ENCODE measurements around the gene NPAS3. TPM values are rescaled to one million over a fixed set of nuclear protein-coding genes. Genes with fewer than 3 reads are reported as not detected.

NPAS3 gene
- total RNA-seq, 1 experiment from 2014 or later: 15.6 TPM

- Histone ChIP-seq H3K4me3 (ENCODE audit: low read depth, low read length, poor library complexity, severe bottlenecking) (no peak overlapping the region), H3K4me1 (ENCODE audit: insufficient read depth, low read length, poor library complexity, severe bottlenecking) (peaks cover 40% of the 10 kb centered on the region), H3K27me3 (replicated peaks; ENCODE audit: insufficient read depth, low read depth, low read length, poor library complexity) (no peaks in the 10 kb centered on the region), H3K36me3 (ENCODE audit: insufficient read depth, low read length, poor library complexity, severe bottlenecking) (no peaks in the 10 kb centered on the region), H3K9me3 (ENCODE audit: low read depth, low read length, poor library complexity, severe bottlenecking) (no peaks in the 10 kb centered on the region), H3K27ac (ENCODE audit: low read depth, low read length, poor library complexity, severe bottlenecking) (no peak overlapping the region)
- intact Hi-C loops (cut with micrococcal nuclease; ENCODE audit: unreplicated experiment): loop anchor here (10.0 kb wide), 1 partner anchor 342 kb away; no protein-coding TSS in a partner anchor
- TF ChIP-seq EZH2 (IDR thresholded peaks at IDR 0.05; ENCODE audit: borderline replicate concordance, low read depth, low read length, poor library complexity, severe bottlenecking) (no peak), CTCF (conservative IDR thresholded peaks at IDR 0.05; ENCODE audit: low read depth, low read length) (no peak)
- POLR2A ChIA-PET (ENCODE audit: low non-redundant PET): interaction anchor here (0.6 kb wide), 1 partner anchor 123 kb away, joined by 3 read pairs; no protein-coding TSS in a partner anchor
- peak; percentile 45 for DNase-seq (ENCODE audit: low spot score)
- no TSS peak for BruUV-seq (replicated peaks)
- CTCF ChIA-PET: interaction anchor here (0.6 kb wide), 1 partner anchor 8 kb away, joined by 7 read pairs; no protein-coding TSS in a partner anchor
Observed at GRCh38 chr14:33287189-33287588, 348.5 kb downstream of the NPAS3 start.

- ChIA-PET CTCF (no interaction called here), POLR2A (ENCODE audit: low non-redundant PET) (no interaction called here)
- Histone ChIP-seq H3K27ac (ENCODE audit: low read depth, low read length, poor library complexity, severe bottlenecking) (peak overlapping the region; percentile 69), H3K4me1 (ENCODE audit: insufficient read depth, low read length, poor library complexity, severe bottlenecking) (peaks cover 38% of the 10 kb centered on the region), H3K4me3 (ENCODE audit: low read depth, low read length, poor library complexity, severe bottlenecking) (peak overlapping the region; percentile 15), H3K27me3 (replicated peaks; ENCODE audit: insufficient read depth, low read depth, low read length, poor library complexity) (no peaks in the 10 kb centered on the region), H3K36me3 (ENCODE audit: insufficient read depth, low read length, poor library complexity, severe bottlenecking) (no peaks in the 10 kb centered on the region), H3K9me3 (ENCODE audit: low read depth, low read length, poor library complexity, severe bottlenecking) (no peaks in the 10 kb centered on the region)
- no TSS peak for BruUV-seq (replicated peaks)
- TF ChIP-seq CTCF (conservative IDR thresholded peaks at IDR 0.05; ENCODE audit: low read depth, low read length) (no peak), EZH2 (IDR thresholded peaks at IDR 0.05; ENCODE audit: borderline replicate concordance, low read depth, low read length, poor library complexity, severe bottlenecking) (no peak)
- DNase-seq (ENCODE audit: low spot score): peak; percentile 79
- intact Hi-C loops (cut with micrococcal nuclease; ENCODE audit: unreplicated experiment): no loop called here
Observed at GRCh38 chr14:33290641-33291040, 352.0 kb downstream of the NPAS3 start.

GRCh38 chr14:33291529-33292104 is 352.9 kb downstream of the NPAS3 start:
- no TSS peak for BruUV-seq (replicated peaks)
- peak overlapping the region; percentile 69 for H3K27ac ChIP-seq (ENCODE audit: low read depth, low read length, poor library complexity, severe bottlenecking)
- POLR2A ChIA-PET (ENCODE audit: low non-redundant PET): no interaction called here
- H3K4me1 ChIP-seq (ENCODE audit: insufficient read depth, low read length, poor library complexity, severe bottlenecking): peaks cover 34% of the 10 kb centered on the region
- TF ChIP-seq EZH2 (IDR thresholded peaks at IDR 0.05; ENCODE audit: borderline replicate concordance, low read depth, low read length, poor library complexity, severe bottlenecking) (no peak), CTCF (conservative IDR thresholded peaks at IDR 0.05; ENCODE audit: low read depth, low read length) (no peak)
- CTCF ChIA-PET: no interaction called here
- DNase-seq (ENCODE audit: low spot score): no peak
- H3K27me3 ChIP-seq (replicated peaks; ENCODE audit: insufficient read depth, low read depth, low read length, poor library complexity): no peaks in the 10 kb centered on the region
- no peak overlapping the region for H3K4me3 ChIP-seq (ENCODE audit: low read depth, low read length, poor library complexity, severe bottlenecking)
- H3K9me3 ChIP-seq (ENCODE audit: low read depth, low read length, poor library complexity, severe bottlenecking): no peaks in the 10 kb centered on the region
- intact Hi-C loops (cut with micrococcal nuclease; ENCODE audit: unreplicated experiment): no loop called here
- no peaks in the 10 kb centered on the region for H3K36me3 ChIP-seq (ENCODE audit: insufficient read depth, low read length, poor library complexity, severe bottlenecking)
